HL-60 (cell line): ENCODE data around the gene COX14.

Experiments used
- CTCF ChIP-seq: IDR thresholded peaks from one replicate; pipeline ENCODE4 v1.5.1; 2011; ENCODE audit warnings: low read length, control low read depth, inconsistent platforms; ENCODE audit not compliant: insufficient read depth
- GABPA ChIP-seq: IDR thresholded peaks from 2 replicates; pipeline ENCODE4 v1.6.1; 2012; ENCODE audit warnings: low read depth
- POLR2AphosphoS5 ChIP-seq: IDR thresholded peaks from 2 replicates; pipeline ENCODE4 v1.6.1; 2012; ENCODE audit warnings: low read depth
- REST ChIP-seq: IDR thresholded peaks from 2 replicates; pipeline ENCODE4 v1.6.1; 2012; ENCODE audit warnings: low read depth; ENCODE audit not compliant: insufficient replicate concordance

- no peak for TF ChIP-seq CTCF
- no peak for TF ChIP-seq POLR2AphosphoS5
- no peak for TF ChIP-seq REST
- no peak for TF ChIP-seq GABPA
Measured at GRCh38 chr12:50110762-50111351, 1.2 kb upstream of the COX14 start.
